HG03045 (cell line): ENCODE measurements around the gene RFXANK.
"Not testable (repeated sequence)": the region's sequence is repeated elsewhere in the genome, so short reads cannot be mapped to it uniquely, and the experiment has no call there.

Experiments
- ATAC-seq: cut with Tn5 transposase; IDR thresholded peaks from one replicate; pipeline ENCODE4 v1.9.1; 2021; ENCODE audit warnings: mild to moderate bottlenecking, moderate library complexity; ENCODE audit not compliant: unreplicated experiment

The RFXANK gene

DNA sequence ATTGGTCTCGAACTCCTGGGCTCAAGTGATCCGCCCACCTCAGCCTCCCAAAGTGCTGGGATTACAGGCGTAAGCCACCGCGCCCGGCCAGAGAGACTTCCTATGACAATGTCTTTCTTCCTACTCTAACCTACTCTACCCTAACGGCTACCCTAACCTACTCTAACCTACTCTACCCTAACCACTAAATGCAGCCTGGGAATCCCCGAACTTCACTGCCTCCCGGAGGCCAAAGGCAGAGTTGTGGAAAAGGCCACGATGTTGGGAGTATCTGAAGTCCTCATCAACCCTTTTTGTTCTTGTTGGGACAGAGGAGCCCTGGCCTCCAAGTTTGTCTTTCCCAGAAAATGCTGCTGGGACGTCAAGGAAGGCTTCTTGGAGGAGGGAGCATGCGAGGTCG lies 12.1 kb downstream of the RFXANK start:
- no peak for ATAC-seq

- no peak for ATAC-seq
Observed at GRCh38 chr19:19205416-19206410, 13.7 kb downstream of the RFXANK start.

DNA sequence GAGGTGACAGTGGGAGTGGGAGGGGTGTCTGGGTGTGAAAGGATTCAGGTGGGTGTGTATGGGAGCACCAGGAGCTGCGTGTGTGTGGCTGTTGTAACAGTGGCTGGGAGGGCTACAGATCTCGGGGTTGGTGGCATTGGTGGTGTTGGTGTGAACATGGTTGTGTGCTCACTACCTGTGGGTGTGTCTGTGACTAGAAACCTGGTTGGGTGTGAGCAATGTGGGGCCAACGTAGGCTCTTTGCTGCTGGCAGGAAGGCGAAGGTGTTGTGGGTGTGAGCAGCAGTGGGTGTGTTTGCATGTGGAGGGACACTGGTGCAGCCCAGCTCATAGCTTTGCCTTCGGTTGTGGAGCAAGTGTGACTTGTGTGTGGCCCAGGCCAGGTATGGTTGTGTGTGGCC lies 14.9 kb downstream of the RFXANK start:
- ATAC-seq, result no peak

DNA sequence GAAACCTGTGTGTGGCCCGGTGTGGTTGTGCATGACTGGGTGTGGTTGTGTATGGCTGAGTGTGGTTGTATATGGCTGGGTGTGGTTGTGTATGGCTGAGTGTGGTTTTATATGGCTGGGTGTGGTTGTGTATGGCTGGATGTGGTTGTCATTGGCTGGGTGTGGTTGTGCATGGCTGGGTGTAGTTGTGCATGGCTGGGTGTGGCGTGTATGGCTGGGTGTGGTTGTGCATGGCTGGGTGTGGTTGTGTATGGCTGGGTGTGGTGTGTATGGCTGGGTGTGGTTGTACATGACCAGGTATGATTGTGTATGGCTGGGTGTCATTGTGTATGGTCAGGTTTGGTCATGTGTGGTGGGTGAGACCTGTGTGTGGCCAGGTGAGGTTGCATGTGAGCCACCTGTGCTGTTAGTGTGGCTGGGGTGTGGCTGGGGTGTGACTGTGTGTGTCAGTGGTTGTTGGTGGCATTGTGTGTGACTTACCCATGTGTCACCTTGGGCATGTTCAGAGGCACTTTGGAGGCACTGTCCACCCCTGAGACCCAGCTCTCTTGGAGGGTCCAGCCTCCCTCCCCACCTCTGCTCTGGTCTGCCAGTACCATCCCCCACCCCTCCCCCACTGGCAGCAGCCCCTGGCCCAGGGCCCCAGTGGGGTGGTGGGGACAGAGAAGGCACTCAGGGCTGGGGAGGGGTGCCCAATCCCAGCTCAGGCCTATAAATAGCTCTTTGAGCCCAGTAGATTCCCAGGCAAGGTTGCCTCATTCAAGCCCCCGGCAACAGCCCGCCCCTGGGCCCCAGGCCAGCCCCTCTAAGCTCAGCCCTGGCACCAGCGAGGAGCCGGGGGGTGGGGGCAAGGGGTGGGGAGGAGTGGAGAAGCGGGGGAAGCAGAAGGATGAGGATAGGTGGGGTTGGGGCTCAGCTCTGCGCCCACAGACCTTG lies 15.8 kb downstream of the RFXANK start:
- ATAC-seq, result no peak

- ATAC-seq, result no peak
Observed at GRCh38 chr19:19209372-19209771, 17.3 kb downstream of the RFXANK start.

GRCh38 chr19:19211499-19212420 lies 19.7 kb downstream of the RFXANK start, which contains the start of gene NCAN:
TSS of gene NCAN (plus strand) at chr19:19211958. CDS start at chr19:19216954, 4,996 bp downstream.
- no peak for ATAC-seq

DNA sequence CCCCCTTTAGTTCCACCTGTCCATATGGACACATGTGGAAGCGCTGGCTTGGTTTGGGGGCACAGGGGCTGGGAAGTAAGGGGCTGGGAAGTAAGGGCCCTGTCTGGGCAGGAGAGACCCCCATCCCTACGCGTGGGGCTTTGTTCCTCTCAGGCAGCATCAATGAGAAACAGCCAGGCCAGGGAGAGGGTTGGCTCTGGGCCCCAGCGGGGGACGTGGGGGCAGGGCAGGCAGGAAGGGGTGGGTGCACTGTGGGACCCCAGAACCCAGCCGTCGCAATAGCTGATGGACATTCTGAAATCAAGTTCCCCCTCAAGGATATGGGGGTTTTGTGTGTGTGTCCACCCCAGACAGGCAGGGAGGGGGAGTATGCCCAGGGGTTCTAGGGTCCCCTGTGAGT lies 20.9 kb downstream of the RFXANK start:
- no peak for ATAC-seq

- ATAC-seq, result no peak
Observed at GRCh38 chr19:19213426-19214158, 21.5 kb downstream of the RFXANK start.

GRCh38 chr19:19214159-19214490 lies 22.1 kb downstream of the RFXANK start:
- no peak for ATAC-seq

DNA sequence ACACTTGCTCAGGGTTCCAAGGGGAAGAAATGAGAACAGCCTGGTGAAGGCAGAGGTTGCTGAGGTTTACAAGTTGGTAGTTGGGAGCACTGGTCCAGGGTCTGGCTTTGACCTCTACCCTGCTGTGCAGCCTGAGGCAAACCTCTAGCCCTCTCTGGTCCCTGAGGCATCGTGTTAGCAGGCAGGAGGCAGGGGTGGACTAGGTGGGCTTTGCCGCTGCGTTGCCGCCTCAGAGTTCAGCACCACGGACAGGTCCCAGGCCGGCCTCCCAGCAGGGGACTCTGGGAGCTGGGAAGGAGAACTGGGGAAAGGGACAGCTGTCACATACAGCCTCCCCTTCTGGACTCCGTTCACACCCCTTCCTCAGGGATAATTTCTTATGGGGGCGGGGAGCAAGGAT lies 22.8 kb downstream of the RFXANK start:
- ATAC-seq, result no peak

GRCh38 chr19:19215792-19216191 lies 23.7 kb downstream of the RFXANK start:
- ATAC-seq, result no peak

GRCh38 chr19:19217099-19217498 lies 25.0 kb downstream of the RFXANK start:
- no peak for ATAC-seq

- ATAC-seq, result no peak
Observed at GRCh38 chr19:19218911-19219310, 26.9 kb downstream of the RFXANK start.

DNA sequence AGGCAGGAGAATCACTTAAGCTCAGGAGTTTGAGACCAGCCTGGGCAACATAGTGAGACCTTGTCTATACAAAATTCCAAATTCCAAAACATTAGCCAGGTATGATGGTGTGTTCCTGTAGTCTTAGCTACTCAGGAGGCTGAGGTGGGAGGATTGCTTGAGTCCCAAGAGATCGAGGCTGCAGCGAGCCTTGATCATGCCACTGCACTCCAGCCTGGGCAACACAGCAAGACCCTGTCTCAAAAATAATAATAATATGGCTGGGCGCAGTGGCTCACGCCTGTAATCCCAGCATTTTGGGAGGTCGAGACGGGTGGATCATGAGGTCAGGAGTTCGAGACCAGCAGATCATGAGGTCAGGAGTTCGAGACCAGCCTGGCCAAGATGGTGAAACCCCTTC lies 28.9 kb downstream of the RFXANK start:
- not testable (repeated sequence) for ATAC-seq

DNA sequence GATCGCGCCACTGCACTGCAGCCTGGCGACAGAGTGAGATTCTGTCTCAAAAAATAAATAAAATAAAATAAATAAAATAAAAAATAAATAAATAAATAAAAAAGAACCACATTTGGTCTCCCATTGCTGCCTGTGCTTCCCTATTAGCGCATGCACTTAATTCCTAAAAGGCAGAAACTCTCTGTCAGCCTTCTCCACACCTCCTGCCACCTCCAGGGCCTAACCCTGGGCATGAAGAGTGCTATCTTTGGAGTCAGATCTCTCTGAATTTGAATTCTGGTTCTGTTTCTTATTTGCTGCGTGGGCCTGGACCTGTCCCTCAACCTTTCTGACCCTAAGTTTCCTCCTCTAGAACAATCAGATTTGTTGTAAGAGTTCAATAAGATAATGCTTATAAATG lies 31.0 kb downstream of the RFXANK start:
- no peak for ATAC-seq

DNA sequence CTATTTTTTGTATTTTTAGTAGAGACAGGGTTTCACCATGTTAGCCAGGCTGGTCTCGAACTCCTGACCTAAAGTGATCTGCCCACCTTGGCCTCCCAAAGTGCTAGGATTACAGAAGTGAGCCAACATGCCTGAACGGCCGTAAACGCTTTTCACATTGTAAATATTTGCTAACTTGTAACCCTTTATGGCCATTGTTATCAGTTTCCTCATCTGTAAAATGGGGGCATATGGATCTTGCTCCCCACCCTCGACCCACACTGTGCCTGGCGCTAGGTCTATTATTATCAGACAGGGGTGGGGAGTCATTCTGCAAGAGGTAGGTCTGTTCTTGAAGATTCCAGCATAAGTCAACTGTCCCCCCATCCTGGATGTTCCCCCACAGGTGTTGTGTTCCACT lies 31.6 kb downstream of the RFXANK start:
- ATAC-seq, result no peak

- ATAC-seq, result no peak
Observed at GRCh38 chr19:19224150-19224851, 32.2 kb downstream of the RFXANK start.

DNA sequence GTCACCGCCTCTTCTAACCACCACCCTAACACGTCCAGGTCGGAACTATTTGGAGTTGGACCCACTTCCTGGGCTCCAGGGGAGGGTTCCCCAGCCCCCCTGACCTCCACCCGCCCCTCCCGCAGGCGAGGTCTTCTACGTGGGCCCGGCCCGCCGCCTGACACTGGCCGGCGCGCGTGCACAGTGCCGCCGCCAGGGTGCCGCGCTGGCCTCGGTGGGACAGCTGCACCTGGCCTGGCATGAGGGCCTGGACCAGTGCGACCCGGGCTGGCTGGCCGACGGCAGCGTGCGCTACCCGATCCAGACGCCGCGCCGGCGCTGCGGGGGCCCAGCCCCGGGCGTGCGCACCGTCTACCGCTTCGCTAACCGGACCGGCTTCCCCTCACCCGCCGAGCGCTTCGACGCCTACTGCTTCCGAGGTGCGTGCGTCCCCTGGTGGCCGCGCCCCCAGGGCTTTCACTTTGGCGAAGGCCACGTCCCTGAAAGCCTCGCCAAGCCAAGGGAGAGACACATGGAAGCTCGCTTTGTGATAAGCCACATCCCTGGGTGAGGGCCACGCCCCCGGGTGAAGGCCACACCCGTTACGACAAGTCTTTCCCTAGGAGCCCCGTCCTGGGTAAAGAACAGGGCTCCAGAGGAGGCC lies 32.9 kb downstream of the RFXANK start:
- peak; percentile 55 for ATAC-seq

- ATAC-seq, result no peak
Observed at GRCh38 chr19:19226204-19226603, 34.1 kb downstream of the RFXANK start.
